Measurements from ENCODE around the gene CCDC88C. TPM values are rescaled to one million over a fixed set of nuclear protein-coding genes. Genes with fewer than 3 reads are reported as not detected.

CCDC88C gene
- total RNA-seq, 2 donors from 2014 or later: 36.3 to 57.4 TPM

DNA sequence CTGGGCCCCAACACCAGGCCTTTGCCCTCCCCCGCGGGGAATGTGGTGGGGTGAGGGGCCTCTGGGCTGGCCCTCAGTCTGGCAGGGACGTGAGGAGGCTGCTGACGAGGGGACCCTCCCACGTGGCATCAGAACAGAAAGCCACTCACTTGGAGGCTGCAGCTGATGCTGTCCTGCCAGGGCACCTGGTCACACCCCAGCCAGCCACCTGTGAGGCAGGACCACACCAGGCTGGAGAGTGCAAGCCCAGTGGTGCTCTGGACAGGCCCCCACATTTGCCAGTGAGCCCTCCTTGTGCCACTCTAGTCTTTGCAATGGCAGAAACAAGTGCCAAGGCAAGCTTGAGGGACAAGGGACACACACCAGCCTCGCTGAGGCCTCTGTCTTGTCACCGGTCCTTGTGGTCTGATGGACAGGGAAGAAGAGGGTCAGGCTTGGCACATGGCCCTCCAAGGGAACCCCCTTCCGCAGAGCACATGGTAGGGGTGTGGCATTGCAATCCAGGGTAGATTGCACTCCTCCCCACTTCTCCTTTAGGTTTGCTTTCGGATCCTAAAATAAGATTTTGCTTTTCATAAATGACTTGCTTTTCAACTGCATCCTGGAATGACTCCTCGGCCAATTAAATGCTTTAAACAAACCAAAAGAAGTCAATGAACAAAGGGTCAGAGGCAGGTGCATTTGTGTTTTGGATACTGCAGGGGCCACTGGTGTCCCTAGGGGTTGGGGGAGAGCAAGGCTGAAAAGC is 53.7 kb downstream of the CCDC88C start:
- intact Hi-C loops (cut with DNase I): no loop called here
- peaks cover 14% of the 10 kb centered on the region for H3K4me1 ChIP-seq
- no peaks in the 10 kb centered on the region for H3K36me3 ChIP-seq (replicated peaks in 1 of 2; ENCODE audit: insufficient read depth in 1 of 2, low read depth in 2 of 2)
- H3K27ac ChIP-seq: no peak overlapping the region
- H3K9me3 ChIP-seq: no peaks in the 10 kb centered on the region
- DNase-seq (peak in 1 of 4 donors; percentile 64), ATAC-seq (no peak)
- 79 to 88% methylated on average over 9 to 10 of the region's 10 CpGs for WGBS, 2 donors
- no peak for TF ChIP-seq CTCF (IDR thresholded peaks at IDR 0.05)
- no peak for TF ChIP-seq POLR2A (IDR thresholded peaks at IDR 0.05)
- no peak overlapping the region for H3K4me3 ChIP-seq
- H3K27me3 ChIP-seq: no peaks in the 10 kb centered on the region

GRCh38 chr14:91361233-91361811 is 56.3 kb downstream of the CCDC88C start:
- Histone ChIP-seq H3K27ac (no peak overlapping the region), H3K9me3 (no peaks in the 10 kb centered on the region), H3K27me3 (no peaks in the 10 kb centered on the region), H3K4me3 (no peak overlapping the region), H3K36me3 (replicated peaks in 1 of 2; ENCODE audit: insufficient read depth in 1 of 2, low read depth in 2 of 2) (no peaks in the 10 kb centered on the region), H3K4me1 (no peaks in the 10 kb centered on the region)
- ATAC-seq (no peak), DNase-seq (peak in 1 of 4 donors; percentile 59)
- WGBS, 2 donors: 43 to 68% methylated on average over 14 of the region's 14 CpGs
- intact Hi-C loops (cut with DNase I): no loop called here
- no peak for TF ChIP-seq POLR2A (IDR thresholded peaks at IDR 0.05)
- TF ChIP-seq CTCF (IDR thresholded peaks at IDR 0.05): no peak

DNA sequence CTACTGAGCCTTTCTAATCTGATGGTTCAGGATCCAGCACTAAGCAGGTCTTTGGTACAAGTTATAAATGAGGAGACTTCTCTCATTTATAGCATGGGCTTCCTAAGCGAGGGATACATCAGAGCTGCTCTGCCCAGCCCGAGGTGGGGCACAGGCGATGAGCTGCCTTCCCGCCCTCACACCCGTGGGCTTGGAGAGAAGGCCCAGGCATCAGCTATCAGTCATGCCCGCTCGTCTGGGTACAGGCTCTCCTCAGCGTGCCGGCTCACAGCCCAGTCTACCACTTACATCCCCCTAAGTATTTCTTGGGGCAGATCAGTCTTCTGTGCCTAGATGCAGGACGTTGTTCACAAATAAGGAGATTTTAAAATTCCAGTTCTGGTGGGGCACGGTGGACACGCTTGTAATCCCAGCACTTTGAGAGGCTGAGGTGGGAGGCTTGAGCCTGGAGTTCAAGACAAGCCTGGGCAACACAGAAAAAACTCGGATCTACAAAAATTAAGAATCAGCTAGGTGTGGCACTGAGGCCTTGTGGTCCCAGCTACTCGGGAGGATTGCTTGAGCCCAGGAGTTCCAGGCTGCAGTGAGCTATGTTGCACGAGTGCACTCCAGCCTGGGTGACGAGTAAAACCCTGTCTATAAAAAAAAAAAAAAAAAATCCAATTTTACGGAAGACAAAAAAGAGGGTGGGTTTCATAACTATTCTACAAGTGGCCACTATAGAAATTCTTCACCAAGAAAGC is 57.0 kb downstream of the CCDC88C start:
- DNase-seq: no peak
- Histone ChIP-seq H3K36me3 (replicated peaks in 1 of 2; ENCODE audit: insufficient read depth in 1 of 2, low read depth in 2 of 2) (no peaks in the 10 kb centered on the region), H3K4me3 (no peak overlapping the region), H3K9me3 (no peaks in the 10 kb centered on the region), H3K27me3 (no peaks in the 10 kb centered on the region), H3K27ac (no peak overlapping the region), H3K4me1 (no peaks in the 10 kb centered on the region)
- intact Hi-C loops (cut with DNase I): no loop called here
- no peak for TF ChIP-seq CTCF (IDR thresholded peaks at IDR 0.05)
- no peak for TF ChIP-seq POLR2A (IDR thresholded peaks at IDR 0.05)
- WGBS, 2 donors: 81 to 82% methylated on average over 17 of the region's 17 CpGs
- ATAC-seq: no peak

DNA sequence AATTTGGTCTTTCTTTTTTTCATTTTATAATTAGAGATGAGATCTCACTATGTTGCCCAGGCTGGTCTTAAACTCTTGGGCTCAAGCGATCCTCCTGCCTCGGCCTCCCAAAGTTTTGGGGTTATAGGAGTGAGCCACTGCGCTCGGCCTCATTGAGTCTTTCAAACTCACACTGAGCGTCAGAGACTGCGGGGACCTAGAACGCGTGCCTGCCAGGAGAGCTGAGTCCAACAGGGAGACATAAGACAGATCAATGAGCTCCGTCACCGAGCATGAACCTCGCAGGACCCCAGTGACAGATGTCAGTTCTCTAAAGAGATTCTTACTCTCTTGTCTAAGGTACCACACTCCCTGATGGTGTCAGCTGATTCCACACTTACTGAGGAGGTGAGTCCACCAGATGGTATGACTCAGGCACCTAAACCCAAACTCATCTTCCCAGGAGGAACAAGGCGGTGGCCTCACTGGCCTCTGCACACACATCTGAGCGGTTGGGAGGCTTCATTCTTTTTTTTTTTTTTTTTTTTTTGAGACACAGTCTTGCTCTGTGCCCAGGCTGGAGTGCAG is 58.9 kb downstream of the CCDC88C start:
- H3K27ac ChIP-seq: no peak overlapping the region
- ATAC-seq: no peak
- no peaks in the 10 kb centered on the region for H3K36me3 ChIP-seq (replicated peaks in 1 of 2; ENCODE audit: insufficient read depth in 1 of 2, low read depth in 2 of 2)
- no peaks in the 10 kb centered on the region for H3K4me1 ChIP-seq
- intact Hi-C loops (cut with DNase I): no loop called here
- no peaks in the 10 kb centered on the region for H3K27me3 ChIP-seq
- no peak for DNase-seq
- WGBS, 2 donors: 93 to 96% methylated on average over 11 to 13 of the region's 13 CpGs
- TF ChIP-seq POLR2A (IDR thresholded peaks at IDR 0.05) (no peak), CTCF (IDR thresholded peaks at IDR 0.05) (no peak)
- no peaks in the 10 kb centered on the region for H3K9me3 ChIP-seq
- no peak overlapping the region for H3K4me3 ChIP-seq
